GM11168 (cell line): ENCODE measurements around the gene RNF151.

Experiments
- in situ Hi-C: fragments of 300-500 bp; cut with MboI; formaldehyde crosslinking; loops from one replicate; pipeline ENCODE4 v1.12.0; 2022; ENCODE audit warnings: low sequenced_read_pairs; ENCODE audit not compliant: unreplicated experiment

RNF151 gene

DNA sequence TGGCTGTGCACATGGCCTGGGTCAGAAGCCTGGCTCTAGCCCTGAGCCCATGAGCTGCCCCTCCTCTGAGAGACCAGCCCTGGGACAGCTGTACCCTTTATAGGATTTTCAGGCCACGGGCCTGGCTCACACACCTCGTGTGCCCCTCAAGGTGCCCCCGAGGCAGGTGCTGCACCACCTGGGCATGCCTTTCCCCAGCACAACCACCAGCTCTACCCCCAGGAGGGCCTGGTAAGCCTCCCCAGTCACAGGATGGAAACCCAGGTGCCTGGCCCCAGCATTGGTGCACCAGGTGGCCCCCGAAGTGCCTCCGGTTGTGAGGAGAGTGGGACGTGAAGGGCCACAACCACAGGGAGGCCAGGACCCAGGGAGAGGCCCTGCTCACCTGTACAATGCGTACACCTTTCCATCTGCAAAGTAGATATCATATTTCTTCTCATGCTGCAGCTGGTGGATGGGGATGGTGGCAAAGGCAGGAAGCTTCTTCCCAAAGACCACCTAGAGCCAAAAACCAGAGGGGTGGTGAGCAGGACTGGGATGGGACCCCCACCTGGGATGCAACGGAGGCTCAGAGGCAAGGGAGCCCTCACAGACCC lies 36.7 kb downstream of the RNF151 start:
- in situ Hi-C loops, result loop anchor here (25.0 kb wide), 1 partner anchor 484 kb away; the partner anchor contains the start of gene TBC1D24

DNA sequence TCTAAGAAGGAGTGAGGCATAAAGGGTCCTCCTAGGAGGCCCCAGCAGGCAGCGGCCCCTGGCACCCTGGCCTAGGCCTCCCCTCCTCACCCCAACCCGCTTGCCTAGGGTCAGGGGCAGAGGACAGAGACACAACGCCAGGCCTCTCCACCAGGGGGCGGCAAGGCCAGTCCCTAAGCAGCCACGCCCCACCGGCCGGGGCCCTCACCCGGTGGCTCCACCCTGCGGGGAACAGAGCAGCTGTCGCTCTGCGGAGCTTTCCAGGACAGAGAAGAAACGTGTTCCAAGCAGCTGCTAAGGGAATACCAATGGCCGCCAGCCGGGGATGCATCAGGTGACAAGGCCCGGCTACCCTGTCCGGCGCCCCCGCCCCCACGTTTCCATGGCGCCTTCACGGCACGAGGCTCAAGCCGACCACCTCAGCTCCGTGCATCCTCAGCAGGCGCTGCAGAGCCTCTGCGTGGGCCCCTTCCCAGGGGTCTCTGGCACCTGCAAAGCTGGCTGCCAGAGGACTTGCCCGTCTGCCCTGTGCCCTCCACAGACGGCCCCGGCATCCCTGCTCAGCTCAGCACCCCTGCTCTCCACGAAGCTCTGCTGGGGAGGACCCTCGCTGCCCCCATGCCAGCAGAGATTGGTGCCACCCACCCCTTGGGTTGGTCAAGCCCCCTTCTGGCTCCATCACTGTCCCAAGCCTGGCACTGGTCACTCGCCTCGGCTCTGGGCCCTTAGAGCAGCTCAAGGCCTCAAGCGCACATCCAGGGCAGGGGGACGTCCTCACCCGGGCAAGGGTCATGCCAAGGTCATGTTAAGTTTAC lies 37.4 kb downstream of the RNF151 start:
- in situ Hi-C loops, result loop anchor here (25.0 kb wide), 1 partner anchor 483 kb away; the partner anchor contains the start of gene TBC1D24

DNA sequence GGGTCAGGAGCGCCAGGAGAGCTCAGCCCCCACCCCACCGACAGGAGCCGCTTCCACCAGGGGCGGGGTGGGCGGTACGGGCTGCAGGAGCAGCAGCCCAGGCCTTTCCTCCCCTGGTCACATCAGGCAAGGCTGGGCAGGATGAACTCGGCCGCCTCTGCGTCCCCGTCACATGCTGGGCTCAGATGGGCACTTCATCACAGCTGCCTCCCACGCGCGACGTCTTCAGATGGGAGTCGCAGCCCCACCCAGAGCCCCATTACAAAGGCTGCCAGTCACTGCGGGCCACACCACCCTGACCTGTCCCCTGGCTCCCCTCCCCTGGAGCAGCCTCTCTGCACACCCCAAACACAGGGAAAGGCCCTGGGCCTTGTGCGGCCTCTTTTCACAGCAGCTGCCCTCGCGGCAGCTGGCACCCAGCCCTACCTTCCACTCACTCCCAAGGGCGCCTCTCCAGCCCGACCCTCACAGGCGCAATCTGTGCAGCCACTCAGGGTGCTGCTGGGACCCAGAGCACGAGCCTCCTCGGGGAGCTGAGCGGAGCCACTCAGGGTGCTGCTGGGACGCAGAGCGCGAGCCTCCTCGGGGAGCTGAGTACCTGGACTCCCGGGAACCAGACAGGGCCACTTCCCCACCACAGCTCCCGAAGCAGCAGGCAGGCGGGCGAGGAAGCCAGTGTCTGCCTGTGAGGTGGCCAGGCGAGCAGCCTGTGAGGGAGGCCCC lies 38.3 kb downstream of the RNF151 start:
- in situ Hi-C loops, result loop anchor here (25.0 kb wide), 1 partner anchor 482 kb away; the partner anchor contains the start of gene TBC1D24

DNA sequence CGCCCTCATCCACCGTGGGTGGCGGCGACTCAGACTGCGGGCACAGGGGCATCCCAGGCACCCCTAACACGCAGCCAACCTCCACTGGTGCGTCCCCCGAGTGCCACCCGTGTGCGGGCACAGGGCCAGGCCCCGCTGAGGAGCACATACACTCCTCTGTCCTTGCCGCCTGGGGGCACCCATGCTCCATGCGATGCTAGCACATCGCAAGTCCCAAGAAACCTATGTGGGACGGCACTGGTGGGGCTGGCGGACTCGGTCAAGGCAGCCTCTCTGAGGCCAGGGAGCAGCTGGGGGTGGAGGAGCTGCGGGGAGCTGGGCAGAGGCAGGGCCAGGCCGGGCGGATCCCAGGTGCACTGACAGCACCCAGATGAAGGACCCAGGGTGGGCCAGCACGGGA lies 39.0 kb downstream of the RNF151 start:
- in situ Hi-C loops, result loop anchor here (25.0 kb wide), 1 partner anchor 482 kb away; the partner anchor contains the start of gene TBC1D24

DNA sequence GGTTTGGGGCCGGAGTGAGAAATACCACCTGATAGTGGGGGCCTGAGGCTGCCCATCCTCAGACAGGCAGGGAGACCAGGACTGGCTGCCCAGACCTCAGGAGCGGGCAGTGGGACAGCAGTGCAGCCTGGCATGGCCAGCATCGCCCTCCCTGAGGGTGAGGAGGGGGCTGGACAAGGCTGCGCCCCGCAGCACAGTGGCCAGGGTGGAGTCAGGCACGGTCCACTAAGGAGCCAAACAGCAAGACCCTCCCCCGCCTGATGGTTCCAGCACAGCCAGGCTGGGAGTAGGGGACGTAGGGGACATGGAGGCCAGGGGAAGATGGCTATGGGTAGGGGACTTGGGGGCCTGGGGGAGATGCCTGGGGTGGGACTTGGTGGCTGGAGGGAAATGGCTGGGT lies 39.7 kb downstream of the RNF151 start:
- in situ Hi-C loops, result loop anchor here (25.0 kb wide), 1 partner anchor 481 kb away; the partner anchor contains the start of gene TBC1D24

DNA sequence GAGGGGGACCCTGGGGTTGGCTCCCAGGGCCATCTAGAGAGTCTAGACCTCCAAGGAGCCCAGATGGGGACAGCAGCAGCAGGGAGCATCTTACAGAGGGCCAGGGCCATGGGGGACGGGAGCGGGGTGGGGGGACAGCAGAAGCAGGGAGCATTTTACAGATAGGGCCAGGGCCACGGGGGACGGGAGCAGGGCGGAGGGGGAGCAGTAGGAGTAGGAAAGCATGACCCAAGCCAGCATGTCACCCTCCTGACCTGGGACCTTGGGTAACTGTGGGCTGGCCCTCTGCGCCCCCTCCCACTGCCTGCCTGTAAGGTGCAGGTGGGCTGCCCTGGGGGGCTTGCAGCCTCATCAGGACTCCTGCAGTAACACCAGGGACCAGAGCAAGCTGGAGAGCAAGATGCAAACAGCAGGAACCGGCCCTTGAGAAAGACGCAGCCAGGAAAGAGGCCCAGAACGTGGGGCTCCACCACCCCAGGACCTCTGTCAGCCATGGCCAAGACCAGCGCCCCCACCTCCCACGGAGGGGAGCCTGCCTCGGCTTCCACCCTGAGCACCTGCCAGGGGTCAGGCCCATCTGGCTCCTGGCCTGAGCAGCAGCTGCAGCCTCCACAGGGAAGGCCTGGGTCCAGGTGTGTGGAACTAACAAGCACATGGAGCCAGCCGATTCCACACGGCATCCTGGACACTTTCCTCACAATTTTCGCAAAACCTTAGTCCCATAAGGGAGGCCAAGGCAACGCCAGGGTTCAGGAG lies 40.6 kb downstream of the RNF151 start:
- in situ Hi-C loops, result loop anchor here (25.0 kb wide), 1 partner anchor 480 kb away; the partner anchor contains the start of gene TBC1D24

DNA sequence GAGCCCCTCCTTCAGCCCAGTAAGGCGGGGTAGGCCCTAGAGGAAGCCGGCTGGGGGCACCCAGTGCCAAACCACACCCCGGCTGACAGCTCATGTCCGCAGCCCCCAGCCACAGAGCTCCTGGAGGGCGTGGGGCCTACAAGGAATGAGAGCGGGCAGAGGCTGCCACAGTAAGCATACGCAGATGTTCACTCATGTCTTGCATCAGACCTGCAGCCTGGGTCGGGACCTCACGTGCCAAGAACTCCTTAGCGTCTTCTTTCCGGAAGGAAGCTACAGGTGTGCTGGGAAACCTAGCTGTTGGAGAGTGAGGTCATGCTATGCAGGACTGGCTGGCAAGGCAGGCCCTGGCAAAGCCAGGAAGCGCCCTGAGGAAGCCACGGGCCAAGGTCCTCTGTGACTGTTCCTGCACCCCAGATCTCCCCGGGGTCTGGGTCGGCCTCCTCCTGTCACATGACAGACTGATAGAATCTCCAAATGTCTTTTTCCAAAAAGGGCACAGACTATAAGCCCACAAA lies 41.4 kb downstream of the RNF151 start:
- in situ Hi-C loops, result loop anchor here (25.0 kb wide), 1 partner anchor 479 kb away; the partner anchor contains the start of gene TBC1D24

DNA sequence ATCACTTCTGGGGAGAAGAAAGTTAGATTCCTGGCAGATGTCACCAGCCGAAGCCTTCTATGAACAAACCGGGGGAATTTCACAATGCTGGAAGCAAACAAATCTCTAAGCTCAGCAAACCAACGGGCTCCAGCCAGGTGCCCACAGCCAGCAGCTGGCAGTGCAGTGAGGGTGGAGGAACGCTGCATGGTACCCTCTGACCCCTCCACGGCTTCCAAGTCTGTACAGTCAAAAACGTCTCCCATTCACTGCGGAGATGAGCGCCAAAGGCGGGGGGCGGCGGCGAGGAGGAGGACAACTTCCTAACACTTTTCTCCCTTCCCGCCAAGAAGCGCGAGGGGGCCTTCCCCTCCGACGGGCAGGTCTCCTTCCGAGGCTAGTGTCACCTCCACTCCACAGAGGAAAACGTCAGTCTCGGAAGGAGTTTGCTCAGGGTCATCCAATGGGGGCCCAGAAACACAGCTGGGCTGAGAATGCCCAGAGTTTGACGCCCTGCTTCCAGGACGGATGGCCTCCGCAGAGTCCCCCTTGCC lies 42.0 kb downstream of the RNF151 start:
- in situ Hi-C loops, result loop anchor here (25.0 kb wide), 1 partner anchor 479 kb away; the partner anchor contains the start of gene TBC1D24

DNA sequence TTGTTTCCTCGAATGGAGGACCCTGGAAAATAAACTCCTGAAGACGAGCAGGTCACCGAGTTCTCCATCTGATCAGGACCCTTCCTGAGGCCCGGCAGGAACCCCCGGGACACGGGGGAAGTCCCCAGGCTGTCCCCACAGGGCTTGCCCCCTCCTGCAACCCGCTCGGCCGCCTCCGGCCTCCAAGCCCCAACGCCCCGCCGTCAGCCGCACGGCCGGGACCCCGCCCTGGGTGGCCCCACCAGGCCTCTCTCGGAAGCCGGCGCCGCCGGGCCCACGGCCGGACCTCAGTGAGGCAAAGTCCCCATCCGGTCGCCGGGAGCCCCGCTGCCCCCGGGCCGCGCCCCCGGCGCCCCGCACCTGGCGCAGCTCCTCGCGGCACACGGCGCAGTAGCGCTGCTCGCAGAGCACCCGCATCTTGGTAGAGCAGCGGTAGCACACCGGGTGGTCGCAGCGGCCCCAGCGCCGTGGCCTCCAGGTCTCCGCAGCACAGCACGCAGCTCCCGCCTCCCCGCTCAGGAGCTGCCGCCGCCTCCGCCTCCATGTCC lies 42.6 kb downstream of the RNF151 start:
- in situ Hi-C loops, result loop anchor here (25.0 kb wide), 1 partner anchor 478 kb away; the partner anchor contains the start of gene TBC1D24

DNA sequence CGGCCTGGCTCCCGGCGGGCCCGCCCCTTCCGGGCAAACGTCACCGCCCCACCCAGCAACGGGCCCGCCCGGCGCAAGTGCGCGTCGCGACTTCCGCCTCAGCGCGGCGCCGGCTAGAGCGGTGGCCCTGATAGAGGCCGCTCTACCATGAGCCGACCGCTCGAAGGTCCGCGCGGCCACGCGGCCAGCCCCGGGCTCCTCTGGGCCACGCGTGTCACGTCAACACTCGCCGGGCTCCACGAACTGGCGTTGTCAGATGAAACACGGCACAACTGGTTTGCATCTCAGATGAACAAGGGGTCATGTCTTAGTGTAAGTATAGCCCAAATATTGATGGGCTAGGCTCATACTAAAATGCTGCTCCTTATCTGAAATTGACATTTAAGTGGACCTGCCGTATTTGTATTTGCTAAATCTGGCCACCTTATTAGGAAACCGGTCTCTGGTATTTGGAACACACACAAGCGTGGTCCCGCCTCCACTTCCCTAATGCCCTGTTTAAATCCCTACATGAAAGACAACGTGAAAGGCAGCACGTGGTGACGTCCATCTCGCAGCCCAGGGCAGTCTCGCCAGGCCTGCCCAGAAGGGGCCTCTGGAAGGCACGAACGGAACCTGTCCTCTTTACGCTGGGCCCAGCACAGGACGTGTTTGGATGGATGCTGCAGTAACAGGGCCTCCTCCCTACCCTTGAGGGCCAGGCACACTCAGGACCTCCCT lies 43.3 kb downstream of the RNF151 start, which contains the start of gene ZNF598:
Gene ZNF598 (minus strand): TSS at position 31 of the 720 bp plus-strand sequence.
- in situ Hi-C loops, result loop anchor here (10.0 to 25.0 kb wide), 2 partner anchors 135 to 477 kb away; partner anchors contain the start of genes RAB26 and TBC1D24

DNA sequence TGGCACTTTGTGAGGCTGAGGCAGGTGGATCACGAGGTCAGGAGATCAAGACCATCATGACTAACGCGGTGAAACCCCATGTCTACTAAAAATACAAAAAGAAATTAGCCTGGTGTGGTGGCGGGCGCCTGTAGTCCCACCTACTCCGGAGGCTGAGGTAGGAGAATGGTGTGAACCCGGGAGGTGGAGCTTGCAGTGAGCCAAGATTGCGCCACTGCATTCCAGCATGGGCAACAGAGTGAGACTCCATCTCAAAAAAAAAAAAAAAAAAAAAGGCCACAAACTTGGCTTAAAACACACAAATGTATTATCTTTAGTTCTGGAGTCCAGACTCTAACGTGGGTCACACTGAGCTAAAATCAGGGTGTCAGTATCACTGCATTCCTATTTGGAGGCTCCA lies 45.1 kb downstream of the RNF151 start:
- in situ Hi-C loops, result loop anchor here (10.0 to 25.0 kb wide), 2 partner anchors 133 to 476 kb away; partner anchors contain the start of genes RAB26 and TBC1D24

DNA sequence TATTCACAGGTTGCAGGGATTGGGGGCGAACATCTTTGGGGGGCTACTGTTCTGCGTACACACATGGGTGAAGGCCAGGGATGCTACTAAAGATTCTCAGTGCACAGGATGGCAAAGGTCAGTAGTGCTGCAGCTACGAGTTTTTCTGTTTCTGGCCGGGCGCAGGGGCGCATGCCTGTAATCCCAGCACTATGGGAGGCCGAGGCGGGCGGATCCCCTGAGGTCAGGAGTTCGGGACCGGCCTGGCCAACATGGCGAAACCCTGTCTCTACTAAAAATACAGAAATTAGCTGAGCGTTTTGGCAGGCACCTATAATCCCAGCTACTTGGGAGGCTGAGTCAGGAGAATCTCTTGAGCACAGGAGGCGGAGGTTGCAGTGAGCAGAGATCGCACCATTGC lies 46.9 kb downstream of the RNF151 start:
- in situ Hi-C loops, result loop anchor here (10.0 to 25.0 kb wide), 2 partner anchors 131 to 474 kb away; partner anchors contain the start of genes RAB26 and TBC1D24

DNA sequence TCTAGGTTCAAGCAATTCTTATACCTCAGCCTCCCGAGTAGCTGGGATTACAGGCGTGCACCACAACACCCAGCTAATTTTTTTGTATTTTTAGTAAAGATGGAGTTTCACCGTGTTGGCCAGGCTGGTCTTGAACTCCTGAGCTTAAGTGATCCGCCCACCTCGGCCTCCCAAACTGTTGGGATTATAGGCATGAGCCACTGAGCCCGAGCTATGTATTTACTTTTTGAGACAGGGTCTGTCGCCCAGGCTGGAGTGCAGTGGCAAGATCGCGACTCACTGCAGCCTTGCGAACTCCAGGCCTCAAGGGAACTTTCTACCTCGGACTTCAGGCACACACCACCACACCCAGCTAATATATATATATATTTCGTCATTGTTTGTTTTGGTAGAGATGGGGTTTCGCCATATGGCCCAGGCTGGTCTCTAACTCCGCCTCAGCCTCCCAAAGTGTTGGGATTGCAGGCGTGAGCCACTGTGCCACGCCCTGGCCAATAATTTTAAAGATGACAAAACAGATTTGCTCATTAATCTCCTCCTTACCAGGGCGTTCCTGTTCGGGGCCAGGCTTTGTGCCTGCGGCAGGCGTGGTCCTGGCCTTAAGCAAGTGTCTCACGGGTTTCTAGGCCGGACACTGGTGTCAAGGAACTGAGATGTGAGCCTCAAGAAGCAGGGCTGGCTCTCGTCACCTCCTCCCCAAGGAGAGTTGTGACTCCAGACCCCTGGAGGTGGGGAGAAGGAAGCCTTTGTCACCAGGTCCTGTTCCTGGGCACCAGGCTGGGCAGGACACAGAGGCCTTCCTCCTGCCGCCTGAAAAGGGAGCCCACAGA lies 48.7 kb downstream of the RNF151 start:
- in situ Hi-C loops, result loop anchor here (10.0 to 25.0 kb wide), 2 partner anchors 129 to 472 kb away; partner anchors contain the start of genes RAB26 and TBC1D24

DNA sequence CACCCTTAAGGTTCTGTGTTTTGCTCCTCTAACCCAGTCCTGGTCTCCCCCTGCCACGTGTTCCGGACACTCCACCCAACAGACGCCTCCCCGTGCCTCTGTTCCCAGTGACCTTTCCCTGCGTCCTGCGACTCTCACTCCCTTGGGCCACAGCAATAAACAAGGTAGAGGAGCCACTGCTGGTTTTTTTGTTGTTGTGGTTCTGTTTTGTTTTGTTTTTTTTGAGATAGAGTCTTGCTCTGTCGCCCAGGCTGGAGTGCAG lies 49.2 kb downstream of the RNF151 start:
- in situ Hi-C loops, result loop anchor here (10.0 to 25.0 kb wide), 2 partner anchors 129 to 471 kb away; partner anchors contain the start of genes RAB26 and TBC1D24

DNA sequence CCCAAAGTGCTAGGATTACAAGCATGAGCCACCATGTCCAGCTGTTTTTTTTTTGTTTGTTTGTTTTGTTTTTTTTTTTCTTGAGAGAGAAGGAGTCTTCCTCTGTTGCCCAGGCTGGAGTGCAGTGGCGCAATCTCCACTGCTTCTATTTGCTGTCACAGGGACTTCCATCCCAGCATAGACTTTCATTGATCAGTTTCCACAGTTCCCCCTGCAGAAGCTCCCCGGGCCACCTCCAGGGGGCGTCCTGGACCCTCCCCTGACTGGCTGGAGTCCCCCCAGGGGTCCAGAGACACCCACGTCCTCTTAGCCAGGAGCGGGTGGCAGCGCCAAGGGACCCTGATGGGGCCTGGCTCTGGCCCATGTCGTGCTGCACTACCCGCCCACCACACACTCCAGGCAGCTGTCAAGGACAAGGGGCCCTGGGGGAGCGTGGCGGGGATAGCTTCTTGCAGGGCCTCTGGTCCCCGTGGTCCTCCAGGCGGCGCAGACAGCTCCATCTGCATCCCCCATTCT lies 49.8 kb downstream of the RNF151 start:
- in situ Hi-C loops, result loop anchor here (10.0 to 25.0 kb wide), 2 partner anchors 128 to 471 kb away; partner anchors contain the start of genes RAB26 and TBC1D24
